ENCODE data around the gene DISC1.
"Not testable (repeated sequence)": the region's sequence is repeated elsewhere in the genome, so short reads cannot be mapped to it uniquely, and the experiment has no call there.

Gene DISC1

DNA sequence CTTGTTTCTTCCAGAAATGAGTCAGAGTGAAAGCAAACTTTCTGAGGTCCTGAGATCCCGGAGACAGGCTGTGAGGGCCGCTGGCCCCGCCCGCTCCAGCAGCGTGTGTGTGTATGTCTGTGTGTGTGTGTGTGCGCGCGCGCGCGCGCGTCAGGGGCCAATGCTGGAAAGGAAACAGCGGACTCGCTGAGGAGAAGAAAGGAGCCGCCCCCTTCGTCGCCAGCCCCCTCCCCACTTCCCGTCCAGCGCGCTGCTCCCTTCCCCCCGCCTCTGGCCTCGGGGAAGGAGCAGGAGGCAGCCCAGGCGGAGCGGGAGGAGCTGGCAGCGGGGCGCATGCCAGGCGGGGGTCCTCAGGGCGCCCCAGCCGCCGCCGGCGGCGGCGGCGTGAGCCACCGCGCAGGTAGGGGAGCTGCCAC lies at the start of gene DISC1:
Gene DISC1 (plus strand): TSS at position 256 of the 416 bp plus-strand sequence. CDS start 78 bp downstream, at position 334.
- DNase-seq (ENCODE audit: low read depth in 2 of 3, low spot score in 2 of 3) = peak in 1 of 3 experiments; percentile 13

DNA sequence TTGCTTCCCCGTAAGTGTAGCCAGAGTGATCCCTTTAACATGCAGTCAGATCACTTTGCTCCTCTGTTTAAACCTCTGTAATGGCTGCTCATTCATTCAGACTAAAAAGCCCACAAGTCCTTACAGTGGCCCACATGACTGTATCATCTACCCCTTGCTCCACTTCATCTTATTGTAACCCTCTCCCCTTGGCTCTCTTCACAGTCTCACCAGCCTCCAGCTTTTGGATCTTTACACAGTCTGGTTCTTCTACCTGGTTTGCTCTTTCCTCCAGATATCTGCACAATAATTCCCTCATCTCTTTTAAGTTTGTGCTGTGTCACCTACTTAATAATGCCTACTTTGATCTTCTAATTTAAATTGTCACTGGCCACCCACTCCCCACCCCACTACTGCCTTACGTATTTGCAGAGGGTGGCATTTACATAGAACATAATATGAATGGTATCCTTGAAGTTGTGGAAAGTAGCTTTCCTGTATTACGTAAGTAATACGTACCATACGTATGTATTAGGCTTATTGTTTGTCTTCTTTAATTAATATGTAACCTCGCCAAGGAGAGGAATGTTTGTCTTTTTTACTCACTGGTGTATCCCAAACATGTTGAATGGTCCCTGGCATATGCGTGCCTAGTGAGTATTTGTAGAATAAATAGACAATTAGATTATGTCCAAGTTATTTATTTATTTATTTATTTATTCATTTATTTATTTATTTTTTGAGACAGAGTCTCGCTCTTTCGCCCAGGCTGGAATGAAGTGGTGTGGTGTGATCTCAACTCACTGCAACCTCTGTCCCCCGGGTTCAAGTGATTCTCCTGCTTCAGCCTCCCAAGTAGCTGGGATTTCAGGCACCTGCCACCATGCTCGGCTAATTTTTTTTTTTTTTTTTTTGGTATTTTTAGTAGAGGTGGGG lies 49.5 kb upstream of the DISC1 start:
- no peak for DNase-seq (ENCODE audit: low read depth in 2 of 3, low spot score in 2 of 3)

- no peak for DNase-seq (ENCODE audit: low read depth in 2 of 3, low spot score in 2 of 3)
These were observed 45.7 kb upstream of the DISC1 start for GRCh38 chr1:231580874-231581273.

DNA sequence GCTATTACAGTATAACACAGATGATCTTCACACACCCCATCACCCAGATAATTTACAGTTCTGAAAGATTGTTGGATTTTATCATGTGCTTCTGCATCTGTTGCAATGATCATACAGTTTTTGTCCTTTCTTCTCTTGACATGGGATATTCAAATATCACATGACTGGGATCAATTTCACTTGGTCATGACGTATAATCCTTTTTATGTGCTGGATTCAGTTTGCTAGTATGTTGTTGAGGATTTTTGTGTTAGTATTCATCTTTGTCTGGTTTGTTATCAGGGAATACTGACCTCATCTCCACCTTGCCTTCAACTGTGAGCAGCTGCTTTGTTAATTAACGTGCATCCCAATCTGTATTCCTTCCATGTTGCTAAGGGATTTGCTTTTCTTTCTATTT lies 44.7 kb upstream of the DISC1 start:
- no peak for DNase-seq (ENCODE audit: low read depth in 2 of 3, low spot score in 2 of 3)

DNA sequence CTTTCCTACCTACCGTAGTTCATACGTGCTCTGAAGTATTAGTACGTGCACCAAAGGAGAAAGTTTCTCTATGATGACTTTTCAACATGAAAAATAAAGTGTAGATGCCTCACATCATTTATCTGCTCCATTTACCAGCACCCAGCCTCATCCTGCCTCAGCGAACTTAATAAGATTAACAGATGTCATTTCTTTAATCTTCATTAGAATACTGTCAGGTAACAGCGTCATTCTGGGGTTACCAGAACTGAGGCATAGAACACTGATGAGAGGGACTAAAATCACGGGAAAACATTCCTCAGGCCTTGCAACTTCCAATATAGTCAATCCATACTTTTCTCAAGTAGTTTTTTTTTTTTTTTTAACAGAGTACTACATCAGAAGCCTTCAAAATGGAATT lies 43.2 kb upstream of the DISC1 start:
- DNase-seq (ENCODE audit: low read depth in 2 of 3, low spot score in 2 of 3) = no peak

GRCh38 chr1:231584117-231584516 lies 42.5 kb upstream of the DISC1 start:
- no peak for DNase-seq (ENCODE audit: low read depth in 2 of 3, low spot score in 2 of 3)

DNA sequence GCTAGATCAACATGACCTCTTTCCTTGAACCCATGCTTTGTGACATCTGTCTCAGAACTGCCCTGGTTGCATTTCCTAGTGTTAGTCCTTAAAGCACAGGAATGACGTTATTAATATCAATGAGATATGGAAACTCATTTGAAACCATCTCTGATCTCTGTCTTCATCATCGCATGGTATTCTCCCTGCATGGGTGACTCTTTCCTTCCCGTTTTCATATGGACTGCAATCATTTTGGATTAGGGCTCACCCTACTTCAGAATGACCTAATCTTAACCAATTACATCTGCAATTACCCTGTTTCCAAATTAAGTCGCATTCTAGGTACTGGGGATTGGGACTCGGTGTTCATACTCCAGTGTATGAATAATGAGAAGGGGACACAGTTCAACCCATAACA lies 41.7 kb upstream of the DISC1 start:
- DNase-seq (ENCODE audit: low read depth in 2 of 3, low spot score in 2 of 3) = no peak

- no peak for DNase-seq (ENCODE audit: low read depth in 2 of 3, low spot score in 2 of 3)
These were observed 36.0 kb upstream of the DISC1 start for GRCh38 chr1:231590453-231591198.

GRCh38 chr1:231591466-231591865 lies 35.1 kb upstream of the DISC1 start:
- no peak for DNase-seq (ENCODE audit: low read depth in 2 of 3, low spot score in 2 of 3)

GRCh38 chr1:231592809-231593208 lies 33.8 kb upstream of the DISC1 start:
- DNase-seq (ENCODE audit: low read depth in 2 of 3, low spot score in 2 of 3) = no peak

DNA sequence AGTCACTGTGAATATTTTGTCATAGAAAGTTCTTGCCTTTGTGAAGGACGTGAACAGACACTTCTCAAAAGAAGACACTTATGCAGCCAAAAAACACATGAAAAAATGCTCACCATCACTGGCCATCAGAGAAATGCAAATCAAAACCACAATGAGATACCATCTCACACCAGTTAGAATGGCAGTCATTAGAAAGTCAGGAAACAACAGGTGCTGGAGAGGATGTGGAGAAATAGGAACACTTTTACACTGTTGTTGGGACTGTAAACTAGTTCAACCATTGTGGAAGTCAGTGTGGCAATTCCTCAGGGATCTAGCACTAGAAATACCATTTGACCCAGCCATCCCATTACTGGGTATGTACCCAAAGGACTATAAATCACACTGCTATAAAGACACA lies 33.3 kb upstream of the DISC1 start:
- DNase-seq (ENCODE audit: low read depth in 2 of 3, low spot score in 2 of 3) = not testable (repeated sequence)

DNA sequence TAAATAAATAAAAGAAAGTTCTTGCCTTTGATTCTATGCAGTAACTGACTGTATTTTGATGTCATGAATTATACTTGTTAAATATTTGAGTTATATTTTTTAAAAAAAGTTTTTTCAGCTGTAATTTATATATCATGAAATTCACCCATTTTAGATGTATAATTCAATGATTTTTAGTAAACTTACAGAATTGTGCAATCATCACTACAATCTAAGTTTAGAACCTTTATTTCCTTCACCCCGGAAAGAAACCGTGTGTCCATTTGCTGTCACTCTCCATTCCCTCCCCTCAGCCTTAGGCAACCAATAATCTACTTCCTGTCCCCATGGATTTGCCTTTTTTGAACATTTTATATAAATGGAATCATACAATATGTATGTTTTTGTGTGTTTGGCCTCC lies 32.5 kb upstream of the DISC1 start:
- no peak for DNase-seq (ENCODE audit: low read depth in 2 of 3, low spot score in 2 of 3)

GRCh38 chr1:231594749-231595148 lies 31.8 kb upstream of the DISC1 start:
- no peak for DNase-seq (ENCODE audit: low read depth in 2 of 3, low spot score in 2 of 3)

DNA sequence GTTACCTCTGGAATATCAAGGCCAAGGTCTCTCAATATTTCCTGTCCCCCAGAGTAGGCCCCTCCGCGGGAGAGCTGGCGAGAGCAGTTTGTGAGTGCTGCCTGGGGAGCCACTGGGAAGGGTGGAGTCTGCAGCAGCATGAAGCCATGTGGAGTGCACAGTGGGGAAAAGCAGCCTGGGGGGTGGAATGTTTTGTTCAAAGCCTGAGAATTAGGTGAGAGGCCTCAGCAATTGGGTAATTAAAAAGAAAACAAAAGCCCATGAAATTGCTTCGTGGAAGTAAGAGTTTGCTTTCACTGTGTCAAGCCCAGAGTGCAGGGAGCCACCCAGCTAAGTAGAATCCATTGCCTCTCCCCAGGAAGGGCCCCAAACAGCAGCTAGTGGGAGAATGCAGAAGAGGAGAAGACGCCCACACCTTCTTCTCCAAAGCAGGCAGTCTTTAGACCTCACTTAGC lies 30.2 kb upstream of the DISC1 start:
- DNase-seq (ENCODE audit: low read depth in 2 of 3, low spot score in 2 of 3) = no peak

GRCh38 chr1:231597971-231598370 lies 28.6 kb upstream of the DISC1 start:
- no peak for DNase-seq (ENCODE audit: low read depth in 2 of 3, low spot score in 2 of 3)

DNA sequence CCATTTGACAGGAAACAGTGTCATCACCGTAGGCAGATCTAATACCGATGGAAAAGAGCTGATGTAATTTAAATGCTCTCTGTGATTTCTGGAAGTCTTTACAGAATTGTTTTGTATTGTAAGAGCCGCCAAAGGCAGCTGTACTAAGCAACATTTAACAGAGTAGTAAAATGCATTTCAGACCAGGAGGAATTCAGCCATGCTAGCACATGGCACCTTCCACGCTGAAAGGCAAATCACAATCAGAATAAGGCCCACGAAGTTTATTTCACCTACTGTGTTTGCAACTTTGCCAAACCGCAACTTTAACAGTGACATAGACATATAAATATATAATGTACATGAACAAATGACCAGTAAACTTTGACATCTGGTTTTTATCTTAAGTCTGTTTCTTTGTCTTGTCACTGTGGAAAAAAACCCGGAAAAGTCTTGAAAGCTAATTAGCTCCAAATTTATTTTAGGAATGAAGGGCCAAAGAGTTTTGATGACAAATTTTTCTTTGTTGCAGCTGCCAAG lies 26.1 kb upstream of the DISC1 start:
- no peak for DNase-seq (ENCODE audit: low read depth in 2 of 3, low spot score in 2 of 3)

DNA sequence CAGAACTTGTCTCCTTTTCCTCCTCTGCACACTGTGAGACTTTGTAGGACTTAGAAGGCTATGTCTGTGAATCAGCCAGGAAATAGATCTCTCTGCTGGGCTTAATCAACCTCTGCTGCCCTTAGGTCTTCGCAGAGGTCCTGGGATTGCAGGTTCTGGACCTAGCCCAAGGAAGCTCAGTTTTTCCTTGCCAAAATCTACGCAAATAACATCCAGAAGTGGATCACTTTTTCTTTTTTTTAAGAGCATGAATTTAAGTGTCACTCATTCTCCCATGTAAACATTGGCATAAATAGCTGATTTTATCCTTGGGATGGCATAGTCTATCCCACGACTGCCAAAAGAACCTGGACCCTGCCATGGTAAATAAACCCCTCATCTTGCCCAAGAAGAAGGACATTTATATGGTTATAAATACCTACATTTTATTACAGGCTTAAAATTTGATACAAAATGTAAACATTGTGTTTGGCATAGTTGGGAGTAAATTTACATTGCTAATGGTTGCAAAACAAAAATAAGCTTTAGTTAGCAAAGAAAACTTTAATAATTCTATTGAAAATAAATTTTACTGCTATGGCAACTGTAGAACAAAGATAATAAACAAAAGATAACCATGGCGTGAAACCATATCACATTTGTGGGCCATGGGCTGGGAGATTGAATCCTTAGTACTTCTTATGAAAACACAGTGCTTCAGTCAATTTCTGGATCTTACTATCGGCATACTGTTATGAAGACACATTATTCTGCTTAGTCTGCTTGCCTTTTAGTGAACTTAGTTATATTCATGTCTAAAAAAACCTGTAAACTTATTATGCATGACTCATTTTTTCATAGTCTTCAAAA lies 24.5 kb upstream of the DISC1 start:
- DNase-seq (ENCODE audit: low read depth in 2 of 3, low spot score in 2 of 3) = no peak

DNA sequence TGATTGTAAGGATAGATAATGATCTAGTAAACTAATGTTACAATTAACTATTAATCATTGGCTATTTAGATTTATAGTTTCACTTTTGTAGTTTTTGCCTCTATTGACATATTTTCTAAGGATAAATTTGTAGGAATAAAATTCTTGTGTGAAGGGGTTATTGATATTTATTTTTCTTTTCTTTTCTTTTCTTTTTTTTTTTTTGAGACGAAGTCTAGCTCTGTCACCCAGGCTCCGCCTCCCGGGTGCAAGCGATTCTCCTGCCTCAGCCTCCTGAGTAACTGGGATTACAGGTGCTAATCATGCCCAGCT lies 24.0 kb upstream of the DISC1 start:
- DNase-seq (ENCODE audit: low read depth in 2 of 3, low spot score in 2 of 3) = no peak

DNA sequence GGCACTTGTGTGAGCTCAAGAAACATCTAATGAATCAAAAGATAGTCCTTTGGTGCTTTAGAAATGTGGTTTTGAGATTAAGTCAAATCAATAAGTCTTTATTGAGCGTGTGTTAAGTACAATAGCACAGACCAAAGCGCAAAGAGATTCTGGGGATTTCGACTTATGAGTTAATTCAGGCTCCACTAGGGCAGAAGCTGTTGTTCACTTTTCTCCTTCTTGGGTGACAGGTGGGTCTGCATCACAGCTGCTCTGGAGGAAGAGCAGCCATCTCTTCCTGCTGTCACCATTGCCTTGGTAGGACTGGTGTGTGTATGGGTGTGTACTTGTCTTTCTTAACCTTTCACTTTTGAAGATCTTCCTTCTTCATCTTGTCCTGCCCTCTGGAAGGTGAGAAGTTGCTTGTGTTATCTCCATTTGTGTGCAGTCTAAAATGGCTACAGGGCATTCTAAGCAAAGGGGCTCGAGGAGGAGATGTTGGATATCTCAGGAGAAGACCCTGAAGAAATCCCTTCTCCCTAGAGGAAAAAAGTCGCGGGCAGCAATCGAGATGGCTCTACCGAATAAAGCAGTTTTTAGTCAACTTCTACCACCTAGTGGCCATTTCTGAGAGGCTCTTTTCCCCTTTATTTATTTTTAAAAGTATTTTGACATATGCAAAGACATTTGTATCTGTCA lies 22.9 kb upstream of the DISC1 start:
- no peak for DNase-seq (ENCODE audit: low read depth in 2 of 3, low spot score in 2 of 3)

DNA sequence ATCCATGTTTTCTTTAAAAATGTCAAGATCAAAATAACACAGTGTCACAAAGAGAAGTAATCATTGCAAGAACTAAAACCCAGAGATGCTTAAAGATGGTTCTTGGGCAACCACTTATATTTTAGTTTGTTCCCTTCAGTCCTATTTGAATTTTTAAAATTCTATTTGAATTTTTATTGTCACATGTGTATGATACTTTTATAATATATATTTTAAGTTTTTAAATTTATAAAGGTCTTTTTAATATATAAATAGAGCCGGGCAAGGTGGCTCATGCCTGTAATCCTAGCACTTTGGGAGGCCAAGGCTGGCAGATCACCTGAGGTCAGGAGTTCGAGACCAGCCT lies 22.3 kb upstream of the DISC1 start:
- no peak for DNase-seq (ENCODE audit: low read depth in 2 of 3, low spot score in 2 of 3)
